ENCODE measurements around the gene NUTF2.

NUTF2 gene

GRCh38 chr16:67885976-67886375 is 39.2 kb downstream of the NUTF2 start:
- no peak for TF ChIP-seq CTCF (IDR thresholded peaks at IDR 0.05; ENCODE audit: low read depth, low read length)
- H3K4me3 ChIP-seq (ENCODE audit: low read depth, low read length) = no peak overlapping the region

- TF ChIP-seq CTCF (IDR thresholded peaks at IDR 0.05; ENCODE audit: low read depth, low read length) = no peak
- H3K4me3 ChIP-seq (ENCODE audit: low read depth, low read length) = no peak overlapping the region
These were observed 39.7 kb downstream of the NUTF2 start for GRCh38 chr16:67886387-67886786.

- TF ChIP-seq CTCF (IDR thresholded peaks at IDR 0.05; ENCODE audit: low read depth, low read length) = no peak
- H3K4me3 ChIP-seq (ENCODE audit: low read depth, low read length) = no peak overlapping the region
These were observed 41.6 kb downstream of the NUTF2 start for GRCh38 chr16:67888331-67888730.

- peak overlapping the region; percentile 94 for H3K4me3 ChIP-seq (ENCODE audit: low read depth, low read length)
- TF ChIP-seq CTCF (IDR thresholded peaks at IDR 0.05; ENCODE audit: low read depth, low read length) = no peak
These were observed 45.6 kb downstream of the NUTF2 start for GRCh38 chr16:67892375-67892774.

GRCh38 chr16:67892899-67893742 is 46.4 kb downstream of the NUTF2 start, which contains the start of gene PSKH1:
TSS of gene PSKH1 (plus strand) at chr16:67893254. CDS start at chr16:67908750, 15,496 bp downstream.
- H3K4me3 ChIP-seq (ENCODE audit: low read depth, low read length) = peak within 1 kb of the TSS; percentile 94

GRCh38 chr16:67893743-67894399 is 47.1 kb downstream of the NUTF2 start:
- H3K4me3 ChIP-seq (ENCODE audit: low read depth, low read length) = peak overlapping the region; percentile 94
- no peak for TF ChIP-seq CTCF (IDR thresholded peaks at IDR 0.05; ENCODE audit: low read depth, low read length)

More at GRCh38 chr16:67892899-67893742, 46.4 kb downstream of the NUTF2 start, which contains the start of gene PSKH1:
- TF ChIP-seq CTCF (IDR thresholded peaks at IDR 0.05; ENCODE audit: low read depth, low read length) = no peak

- no peak for TF ChIP-seq CTCF (IDR thresholded peaks at IDR 0.05; ENCODE audit: low read depth, low read length)
- H3K4me3 ChIP-seq (ENCODE audit: low read depth, low read length) = no peak overlapping the region
These were observed 50.5 kb downstream of the NUTF2 start for GRCh38 chr16:67897231-67897630.
